SK-N-SH (cell line): ENCODE measurements around the gene UBXN10. TPM values are rescaled to one million over a fixed set of nuclear protein-coding genes. Genes with fewer than 3 reads are reported as not detected.
A peak's percentile ranks its signal among the peaks of the same experiment; 100 is the strongest.

Experiments used
- CTCF ChIA-PET: fragments of 300-600, 350-600 bp; formaldehyde crosslinking; extraction: SDS; loops from one replicate; lab custom pipeline; 2021; lab: Yijun Ruan, JAX
- POLR2A ChIA-PET: fragments of 350-600 bp; sonication (Branson Sonifier 250); formaldehyde crosslinking; extraction: SDS; loops from one replicate; lab custom pipeline; 2020; ENCODE audit warnings: antibody characterized with exemption, inconsistent platforms; lab: Yijun Ruan, JAX
- DNase-seq: peaks from one replicate; pipeline ENCODE4 v3.0.0; 2012
- H2AFZ ChIP-seq: fragments of 200-600 bp; sonication (generic); 2 replicates; pipeline ENCODE4 v1.8.1; 2016; ENCODE audit warnings: antibody characterized with exemption, mild to moderate bottlenecking, low read depth
- H3F3A ChIP-seq: fragments of 200-600 bp; sonication (generic); replicated peaks from 2 replicates; pipeline ENCODE3; 2016; ENCODE audit warnings: antibody characterized with exemption, mild to moderate bottlenecking; ENCODE audit not compliant: insufficient read depth
- H3K27ac ChIP-seq, 2 experiments: fragments of 200-500 bp in 1 of 2; fragments of 200-600 bp in 1 of 2; sonication (Bioruptor generic) in 1 of 2; sonication (generic), shearing (Covaris generic) in 1 of 2; 2 replicates each; pipeline versions ENCODE4 v1.5.1 to v1.6.1; 2014 to 2016; ENCODE audit warnings: low read depth in 2 of 2, inconsistent platforms in 1 of 2, low read length in 1 of 2, mild to moderate bottlenecking in 1 of 2, mixed read lengths in 1 of 2
- H3K27me3 ChIP-seq: fragments of 200-600 bp; sonication (generic), shearing (Covaris generic); 2 replicates; pipeline ENCODE4 v1.6.1; 2016; ENCODE audit warnings: mixed run types; ENCODE audit not compliant: insufficient read depth
- H3K36me3 ChIP-seq, 2 experiments: fragments of 200-500 bp in 1 of 2; fragments of 200-600 bp in 1 of 2; sonication (Bioruptor generic) in 1 of 2; sonication (generic) in 1 of 2; replicated peaks in 1 of 2; 2 replicates each; pipeline versions ENCODE3 to v1.5.1; 2014 to 2016; ENCODE audit warnings: low read length in 1 of 2, mild to moderate bottlenecking in 1 of 2; ENCODE audit not compliant: insufficient read depth in 2 of 2, control insufficient read depth in 1 of 2
- H3K4me1 ChIP-seq, 2 experiments: fragments of 200-500 bp in 1 of 2; fragments of 200-600 bp in 1 of 2; sonication (Bioruptor generic) in 1 of 2; sonication (generic), shearing (Covaris generic) in 1 of 2; 2 replicates each; pipeline versions ENCODE4 v1.5.1 to v1.6.1; 2014 to 2016; ENCODE audit warnings: low read depth in 1 of 2, low read length in 1 of 2, mixed run types in 1 of 2; ENCODE audit not compliant: insufficient read depth in 2 of 2, control insufficient read depth in 1 of 2
- H3K4me2 ChIP-seq: fragments of 200-600 bp; sonication (generic), shearing (Covaris generic); 2 replicates; pipeline ENCODE4 v1.6.1; 2017; ENCODE audit warnings: mixed run types
- H3K4me3 ChIP-seq, 2 experiments: fragments of 200-500 bp in 1 of 2; fragments of 200-600 bp in 1 of 2; sonication (Bioruptor generic) in 1 of 2; sonication (generic), shearing (Covaris generic) in 1 of 2; 2 replicates each; pipeline versions ENCODE4 v1.5.1 to v1.8.1; 2014 to 2016; ENCODE audit warnings: low read depth in 2 of 2, inconsistent platforms in 1 of 2, low read length in 1 of 2, mild to moderate bottlenecking in 1 of 2, mixed read lengths in 1 of 2, moderate library complexity in 1 of 2
- H3K79me2 ChIP-seq: fragments of 200-600 bp; sonication (generic); 2 replicates; pipeline ENCODE4 v1.8.1; 2017; ENCODE audit warnings: mild to moderate bottlenecking; ENCODE audit not compliant: insufficient read depth
- H3K9ac ChIP-seq: fragments of 200-600 bp; sonication (generic); 2 replicates; pipeline ENCODE4 v1.6.1; 2017; ENCODE audit warnings: mixed run types
- H3K9me2 ChIP-seq: fragments of 200-600 bp; sonication (generic); 2 replicates; pipeline ENCODE4 v1.6.1; 2017; ENCODE audit warnings: mixed run types
- H3K9me3 ChIP-seq: fragments of 200-600 bp; sonication (generic); 2 replicates; pipeline ENCODE4 v1.6.1; 2017; ENCODE audit warnings: mixed run types, mild to moderate bottlenecking, moderate library complexity
- H4K20me1 ChIP-seq: fragments of 200-600 bp; sonication (generic); 2 replicates; pipeline ENCODE4 v1.6.1; 2017; ENCODE audit warnings: mild to moderate bottlenecking, mixed run types; ENCODE audit not compliant: insufficient read depth
- CTCF ChIP-seq: fragments of 200-600 bp; sonication (generic); IDR thresholded peaks from 2 replicates; pipeline ENCODE4 v1.6.1; 2017; ENCODE audit warnings: antibody characterized with exemption, mild to moderate bottlenecking, moderate library complexity
- FOSL2 ChIP-seq: IDR thresholded peaks from 2 replicates; pipeline ENCODE4 v1.4.0; 2012; ENCODE audit warnings: low read depth, mild to moderate bottlenecking, moderate library complexity, borderline replicate concordance
- FOXJ3 ChIP-seq: sonication (generic); formaldehyde crosslinking; IDR thresholded peaks from 2 replicates; pipeline ENCODE4 v1.5.1; 2020; ENCODE audit warnings: mild to moderate bottlenecking, missing genetic modification reagents
- GATA2 ChIP-seq: sonication (generic); formaldehyde crosslinking; IDR thresholded peaks from 2 replicates; pipeline ENCODE4 v1.5.0; 2020; ENCODE audit warnings: mild to moderate bottlenecking, missing genetic modification reagents
- MXI1 ChIP-seq: IDR thresholded peaks from 2 replicates; pipeline ENCODE4 v1.6.1; 2012; ENCODE audit warnings: mild to moderate bottlenecking, low read depth, low read length, improper control_type of control experiment
- RAD21 ChIP-seq: IDR thresholded peaks from 2 replicates; pipeline ENCODE4 v1.6.1; 2012; ENCODE audit warnings: mild to moderate bottlenecking, low read length
- REST ChIP-seq: IDR thresholded peaks from 2 replicates; pipeline ENCODE4 v1.6.1; 2012; ENCODE audit warnings: mild to moderate bottlenecking, low read depth, low read length, moderate library complexity
- RXRA ChIP-seq: IDR thresholded peaks from 2 replicates; pipeline ENCODE4 v1.4.0; 2012; ENCODE audit warnings: low read depth, mild to moderate bottlenecking, borderline replicate concordance
- USF2 ChIP-seq: fragments of 150-350 bp; IDR thresholded peaks from 2 replicates; pipeline ENCODE4 v1.6.1; 2017; ENCODE audit warnings: antibody characterized with exemption, low read length, low read depth, borderline replicate concordance
- WGBS: methylation state at CpG from one replicate; pipeline ENCODE4 v1.1.6; 2017; ENCODE audit warnings: low lambda C conversion rate; 5-methylcytosine and 5-hydroxymethylcytosine counted together
- polyA plus RNA-seq, 3 experiments: library from polyadenylated mRNA; depleted of rRNA; stranded (reverse); fragments of >200 nt; gene quantifications; 2 replicates each; pipeline ENCODE4 v1.2.3, GENCODE V29; 2012
- TF ChIP-seq, protein P1 (sequence below): fragments of 150-350 bp; IDR thresholded peaks from 2 replicates; pipeline ENCODE4 v1.6.1; 2016; ENCODE audit warnings: mild to moderate bottlenecking, low read depth, low read length
- TF ChIP-seq, protein P2 (sequence below): IDR thresholded peaks from 2 replicates; pipeline ENCODE4; 2012

UBXN10 gene
- polyA plus RNA-seq, 1 of the 3 experiments (the other 2 are of a cell fraction) = not detected

GRCh38 chr1:20165522-20165951 is 20.4 kb upstream of the UBXN10 start:
- ChIA-PET CTCF (interaction anchor here (0.5 to 8.5 kb wide), 15 partner anchors 8 to 328 kb away, joined by 3 to 75 read pairs (median 5); no protein-coding TSS in a partner anchor), POLR2A (no interaction called here)
- no peak overlapping the region; a peak in 1 of 4 replicates for H3K4me3 ChIP-seq
- H3K9me2 ChIP-seq = no peaks in the 10 kb centered on the region
- H3K9me3 ChIP-seq = no peaks in the 10 kb centered on the region
- H3K27me3 ChIP-seq = no peaks in the 10 kb centered on the region; the same call in 1 of the 2 replicates
- 75% methylated on average over 16 of the region's 16 CpGs for WGBS
- H3K9ac ChIP-seq = no peak overlapping the region
- H2AFZ ChIP-seq = no peak overlapping the region
- no peaks in the 10 kb centered on the region for H3F3A ChIP-seq
- H4K20me1 ChIP-seq = no peaks in the 10 kb centered on the region
- H3K4me1 ChIP-seq = no peaks in the 10 kb centered on the region; a peak in 1 of 4 replicates
- H3K79me2 ChIP-seq = no peaks in the 10 kb centered on the region
- peak; percentile 60 for DNase-seq
- no peak overlapping the region for H3K27ac ChIP-seq
- H3K36me3 ChIP-seq = no peaks in the 10 kb centered on the region
- H3K4me2 ChIP-seq = no peak overlapping the region
- TF ChIP-seq MXI1 (no peak), CTCF (peak; percentile 39), FOXJ3 (no peak), USF2 (no peak), GATA2 (CRISPR knock-in tag) (no peak), RXRA (no peak), FOSL2 (no peak), REST (no peak), RAD21 (peak; percentile 52)
- TF ChIP-seq, protein P1, sequence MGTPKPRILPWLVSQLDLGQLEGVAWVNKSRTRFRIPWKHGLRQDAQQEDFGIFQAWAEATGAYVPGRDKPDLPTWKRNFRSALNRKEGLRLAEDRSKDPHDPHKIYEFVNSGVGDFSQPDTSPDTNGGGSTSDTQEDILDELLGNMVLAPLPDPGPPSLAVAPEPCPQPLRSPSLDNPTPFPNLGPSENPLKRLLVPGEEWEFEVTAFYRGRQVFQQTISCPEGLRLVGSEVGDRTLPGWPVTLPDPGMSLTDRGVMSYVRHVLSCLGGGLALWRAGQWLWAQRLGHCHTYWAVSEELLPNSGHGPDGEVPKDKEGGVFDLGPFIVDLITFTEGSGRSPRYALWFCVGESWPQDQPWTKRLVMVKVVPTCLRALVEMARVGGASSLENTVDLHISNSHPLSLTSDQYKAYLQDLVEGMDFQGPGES = no peak
- TF ChIP-seq, protein P2, sequence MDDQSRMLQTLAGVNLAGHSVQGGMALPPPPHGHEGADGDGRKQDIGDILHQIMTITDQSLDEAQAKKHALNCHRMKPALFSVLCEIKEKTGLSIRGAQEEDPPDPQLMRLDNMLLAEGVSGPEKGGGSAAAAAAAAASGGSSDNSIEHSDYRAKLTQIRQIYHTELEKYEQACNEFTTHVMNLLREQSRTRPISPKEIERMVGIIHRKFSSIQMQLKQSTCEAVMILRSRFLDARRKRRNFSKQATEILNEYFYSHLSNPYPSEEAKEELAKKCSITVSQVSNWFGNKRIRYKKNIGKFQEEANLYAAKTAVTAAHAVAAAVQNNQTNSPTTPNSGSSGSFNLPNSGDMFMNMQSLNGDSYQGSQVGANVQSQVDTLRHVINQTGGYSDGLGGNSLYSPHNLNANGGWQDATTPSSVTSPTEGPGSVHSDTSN = no peak
